Measurements from ENCODE around the gene SLC2A8.

Gene SLC2A8

DNA sequence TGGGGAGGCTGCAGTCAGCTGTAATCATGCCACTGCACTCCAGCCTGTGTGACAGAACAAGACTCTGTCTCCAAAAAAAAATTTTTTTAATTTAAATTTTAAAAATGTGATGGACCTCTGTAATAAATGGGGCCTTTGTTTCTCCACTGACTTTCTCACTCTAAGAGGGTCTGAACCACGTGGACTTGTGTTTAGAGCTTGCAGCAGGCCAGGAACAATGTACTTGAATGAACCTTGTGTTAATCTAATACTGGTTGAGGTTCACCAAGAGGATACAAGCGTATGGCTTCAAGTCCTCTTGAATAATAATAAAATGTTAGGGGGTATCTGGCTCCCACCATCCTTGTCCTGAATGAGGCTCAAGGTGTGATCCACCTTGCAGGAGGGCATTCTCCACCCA lies 14.4 kb upstream of the SLC2A8 start:
- DNase-seq (ENCODE audit: low spot score) = no peak

GRCh38 chr9:127384016-127384730 lies 12.8 kb upstream of the SLC2A8 start:
- DNase-seq (ENCODE audit: low spot score) = no peak

- DNase-seq (ENCODE audit: low spot score) = no peak
These were observed 12.1 kb upstream of the SLC2A8 start for GRCh38 chr9:127384901-127385300.

GRCh38 chr9:127386249-127386648 lies 10.7 kb upstream of the SLC2A8 start:
- DNase-seq (ENCODE audit: low spot score) = no peak

- DNase-seq (ENCODE audit: low spot score) = no peak
These were observed 10.0 kb upstream of the SLC2A8 start for GRCh38 chr9:127386981-127387380.

DNA sequence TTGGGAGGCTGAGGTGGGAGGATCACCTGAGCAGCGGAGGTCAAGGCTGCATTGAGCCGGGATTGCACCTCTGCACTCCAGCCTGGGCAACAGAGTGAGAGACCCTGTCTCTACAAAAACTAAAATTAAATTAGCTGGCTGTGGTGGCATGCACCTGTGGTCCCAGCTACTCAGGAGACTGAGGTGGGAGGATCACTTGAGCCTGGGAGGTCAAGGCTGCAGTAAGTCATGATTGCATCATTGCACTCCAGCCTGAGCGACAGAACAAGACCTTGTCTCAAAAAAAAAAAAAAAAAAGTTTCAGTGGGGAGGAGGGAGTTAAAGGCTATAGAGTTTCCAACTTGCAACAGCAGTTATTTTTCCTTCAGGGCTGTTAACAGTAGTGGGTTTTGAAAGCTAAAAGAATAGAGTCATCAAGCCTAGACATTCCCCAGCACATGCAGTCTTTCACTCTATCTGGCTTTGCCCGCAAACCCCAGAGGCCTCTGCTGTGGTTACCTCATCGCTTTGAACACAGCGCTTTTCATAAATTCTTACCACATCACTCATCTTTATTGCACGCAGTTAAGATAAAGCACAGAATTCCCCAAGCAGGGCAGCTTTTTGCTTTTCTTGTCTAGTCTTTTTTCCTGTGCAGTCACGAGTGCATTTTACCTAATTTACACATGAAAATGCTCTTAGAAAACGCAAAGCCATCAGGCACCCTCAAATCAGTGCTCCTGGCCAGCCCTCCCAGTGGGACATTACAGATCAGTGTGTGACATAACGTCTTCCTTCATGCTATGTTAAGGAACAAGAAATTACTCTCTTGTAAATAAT lies 8.7 kb upstream of the SLC2A8 start:
- DNase-seq (ENCODE audit: low spot score) = peak; percentile 96

GRCh38 chr9:127388856-127389238 lies 8.1 kb upstream of the SLC2A8 start:
- no peak for DNase-seq (ENCODE audit: low spot score)

DNA sequence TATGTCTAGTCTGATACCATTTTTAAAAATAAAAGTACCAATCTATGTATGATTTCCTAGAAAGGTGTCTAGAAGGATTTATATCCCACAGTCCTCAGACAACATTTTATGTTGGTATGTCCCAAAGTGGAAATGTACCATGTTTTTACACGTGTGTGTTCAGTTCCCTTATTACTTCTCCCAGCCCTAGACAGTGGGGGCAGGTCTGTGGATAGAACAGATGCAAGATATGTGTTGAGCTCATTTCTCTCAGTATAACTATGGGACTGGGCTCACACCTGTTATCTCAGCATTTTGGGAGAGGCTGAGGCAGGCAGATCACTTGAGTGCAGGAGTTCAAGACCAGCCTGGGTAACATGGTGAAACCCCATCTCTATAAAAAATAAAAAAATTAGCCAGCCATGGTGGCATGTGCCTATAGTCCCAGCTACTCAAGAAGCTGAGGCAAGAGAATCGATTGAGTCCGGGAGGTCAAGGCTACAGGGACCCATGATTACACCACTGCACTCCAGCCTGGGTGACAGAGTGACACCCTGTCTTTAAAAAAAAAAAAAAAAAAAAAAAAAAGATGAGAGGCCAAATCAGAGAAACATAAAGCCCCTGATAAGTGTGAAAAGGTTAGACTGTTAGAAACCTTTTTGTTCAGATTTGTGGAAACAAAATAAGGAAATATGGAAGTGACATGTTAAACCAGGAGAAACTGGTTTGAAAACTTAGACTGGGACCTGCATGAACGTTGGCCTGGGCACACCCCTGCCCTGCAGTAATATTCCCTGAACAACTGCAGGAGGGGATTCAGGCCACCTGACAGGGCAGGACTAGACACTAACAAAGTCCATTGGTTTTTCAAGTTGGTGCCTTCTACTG lies 7.4 kb upstream of the SLC2A8 start:
- no peak for DNase-seq (ENCODE audit: low spot score)

GRCh38 chr9:127390248-127390545 lies 6.8 kb upstream of the SLC2A8 start:
- DNase-seq (ENCODE audit: low spot score) = no peak

GRCh38 chr9:127390563-127390962 lies 6.4 kb upstream of the SLC2A8 start:
- no peak for DNase-seq (ENCODE audit: low spot score)

DNA sequence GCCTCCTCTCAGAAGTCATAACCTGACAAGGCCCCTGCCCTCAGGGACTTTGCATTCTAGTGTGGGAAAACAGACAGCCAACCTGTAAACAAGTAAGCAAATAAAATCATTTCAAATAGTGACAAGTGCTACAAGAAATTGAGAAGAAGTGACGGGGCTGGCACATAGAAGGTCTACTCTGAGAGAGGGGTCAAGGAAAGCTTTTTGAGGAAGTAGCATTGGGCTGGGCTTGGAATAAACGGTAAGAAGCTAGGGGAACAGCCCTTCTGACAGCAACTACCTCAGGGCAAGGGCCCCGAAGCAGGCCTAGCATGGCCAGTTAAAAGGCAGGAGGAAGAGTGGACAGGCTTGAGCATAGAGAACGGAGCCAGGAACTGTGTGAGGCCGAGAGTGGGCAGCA lies 4.8 kb upstream of the SLC2A8 start:
- DNase-seq (ENCODE audit: low spot score) = no peak

DNA sequence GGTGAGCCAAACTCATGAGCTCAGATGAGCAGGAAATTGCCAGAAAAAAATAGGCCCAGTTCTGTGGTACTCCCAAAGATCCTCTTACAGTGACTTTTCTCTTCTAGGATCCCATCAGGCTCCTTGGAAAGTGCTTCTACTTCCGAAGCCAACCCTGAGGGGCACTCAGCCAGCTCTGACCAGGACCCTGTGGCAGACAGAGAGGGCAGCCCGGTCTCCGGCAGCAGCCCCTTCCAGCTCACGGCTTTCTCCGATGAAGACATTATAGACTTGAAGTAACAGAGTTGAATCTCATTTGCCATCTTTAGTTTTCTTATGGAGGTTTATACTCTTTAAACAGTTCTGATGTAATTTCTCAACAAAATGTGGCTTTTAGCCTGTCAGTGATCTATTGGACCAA lies 4.0 kb upstream of the SLC2A8 start:
- DNase-seq (ENCODE audit: low spot score) = no peak

DNA sequence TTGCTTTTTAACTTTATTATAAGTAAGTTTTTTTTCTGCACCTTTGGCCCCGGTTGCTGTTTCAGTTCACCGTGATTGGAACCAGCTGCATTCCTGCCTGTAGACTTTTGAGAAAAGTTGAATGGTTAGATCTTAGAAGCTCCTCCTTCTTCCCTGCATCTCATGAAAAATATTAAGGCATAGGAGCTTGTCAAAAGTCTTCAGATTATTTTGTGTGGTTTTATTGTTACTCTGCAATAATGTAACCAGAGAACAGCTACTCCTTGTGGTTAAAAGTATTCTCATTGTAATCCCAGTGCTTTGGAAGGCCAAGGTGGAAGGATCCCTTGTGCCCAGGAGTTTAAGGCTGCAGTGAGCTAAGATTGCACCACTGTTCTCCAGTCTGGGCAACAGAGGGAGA lies 3.3 kb upstream of the SLC2A8 start:
- no peak for DNase-seq (ENCODE audit: low spot score)

GRCh38 chr9:127395497-127396252 lies 1.3 kb upstream of the SLC2A8 start:
- DNase-seq (ENCODE audit: low spot score) = no peak

- no peak for DNase-seq (ENCODE audit: low spot score)
These were observed 639 bp upstream of the SLC2A8 start for GRCh38 chr9:127396253-127396807.

GRCh38 chr9:127397646-127398274 lies 791 bp downstream of the SLC2A8 start:
- DNase-seq (ENCODE audit: low spot score) = peak; percentile 60

DNA sequence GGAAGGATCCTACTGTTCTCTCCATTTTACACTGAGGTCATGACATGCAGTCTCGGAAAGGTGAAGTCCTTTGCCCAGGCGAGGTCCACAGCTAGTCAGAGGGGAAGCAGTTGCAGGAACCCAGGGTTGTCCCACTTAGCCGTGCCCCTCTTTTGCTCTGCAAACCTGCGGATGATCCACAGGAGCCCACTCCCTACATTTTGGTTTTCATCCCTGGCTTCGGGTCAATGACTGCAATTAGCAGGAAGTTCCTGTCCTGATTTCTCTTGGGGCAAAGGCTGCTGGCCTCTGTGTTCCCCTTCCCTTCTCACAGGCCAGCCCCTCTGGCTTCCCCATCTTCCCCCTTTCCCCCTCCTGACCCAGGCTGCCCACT lies 1.3 kb downstream of the SLC2A8 start:
- DNase-seq (ENCODE audit: low spot score) = no peak

DNA sequence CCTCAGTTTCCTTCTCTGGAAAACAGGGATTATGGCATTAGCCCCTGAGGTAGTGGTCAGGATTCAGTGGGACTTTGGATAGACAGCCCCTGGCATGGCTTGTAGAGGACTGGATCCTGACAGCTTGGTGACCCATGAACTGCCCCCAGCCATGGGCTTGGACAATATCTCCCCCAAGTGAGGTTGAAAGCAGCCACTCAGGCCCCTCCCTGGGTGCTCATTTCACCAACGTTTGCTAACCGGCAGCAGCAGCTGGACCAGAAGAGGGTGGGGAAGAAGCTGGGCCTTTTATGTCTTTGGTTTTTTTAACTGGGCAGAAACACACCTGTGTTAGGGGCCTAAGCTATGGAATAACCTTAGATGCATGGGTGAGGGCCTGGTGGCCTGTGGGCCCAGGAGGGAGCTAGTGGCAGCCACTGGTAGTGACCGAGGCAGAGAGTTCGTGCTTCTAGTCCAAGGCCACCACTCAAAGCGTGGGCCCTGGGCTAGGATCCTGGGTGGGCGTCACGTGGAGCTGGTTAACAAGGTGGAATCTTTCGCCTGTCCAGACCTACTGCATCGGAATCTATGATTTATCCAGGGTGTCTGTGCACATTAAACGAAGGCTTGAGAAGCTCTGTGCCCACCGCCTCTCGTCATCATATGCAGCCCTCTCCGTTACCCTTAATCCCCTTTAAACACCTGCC lies 1.9 kb downstream of the SLC2A8 start:
- DNase-seq (ENCODE audit: low spot score) = no peak

DNA sequence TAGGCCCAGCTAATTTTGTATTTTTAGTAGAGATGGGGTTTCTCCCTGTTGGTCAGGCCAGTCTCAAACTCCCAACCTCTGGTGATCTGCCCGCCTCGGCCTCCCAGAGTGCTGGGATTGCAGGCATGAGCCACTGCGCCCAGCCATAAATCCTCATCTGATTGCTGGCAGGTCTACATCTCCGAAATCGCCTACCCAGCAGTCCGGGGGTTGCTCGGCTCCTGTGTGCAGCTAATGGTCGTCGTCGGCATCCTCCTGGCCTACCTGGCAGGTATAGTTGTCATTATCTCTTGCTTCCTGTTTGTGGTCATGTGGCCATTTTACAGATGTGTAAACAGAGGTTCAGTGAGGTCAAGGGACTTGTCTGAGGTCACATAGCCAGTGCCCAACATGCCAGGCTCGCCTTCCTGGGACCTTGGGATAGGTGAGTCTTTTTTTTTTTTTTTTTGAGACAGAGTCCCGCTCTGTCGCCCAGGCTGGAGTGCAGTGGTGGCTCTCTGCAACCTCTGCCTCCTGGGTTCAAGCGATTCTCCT lies 2.8 kb downstream of the SLC2A8 start:
- DNase-seq (ENCODE audit: low spot score) = no peak

- DNase-seq (ENCODE audit: low spot score) = no peak
These were observed 5.6 kb downstream of the SLC2A8 start for GRCh38 chr9:127402401-127403090.

Data from RKO (cell line).